NOMO-1 treated with DMSO at 0.1 percent for 48 hours (cell line): Measurements from ENCODE around the gene NFKB2.

Source experiments
- DNase-seq: peaks from one replicate; lab custom pipeline; 2025; ENCODE audit not compliant: unreplicated experiment; lab: John Stamatoyannopoulos, UW

The NFKB2 gene

DNA sequence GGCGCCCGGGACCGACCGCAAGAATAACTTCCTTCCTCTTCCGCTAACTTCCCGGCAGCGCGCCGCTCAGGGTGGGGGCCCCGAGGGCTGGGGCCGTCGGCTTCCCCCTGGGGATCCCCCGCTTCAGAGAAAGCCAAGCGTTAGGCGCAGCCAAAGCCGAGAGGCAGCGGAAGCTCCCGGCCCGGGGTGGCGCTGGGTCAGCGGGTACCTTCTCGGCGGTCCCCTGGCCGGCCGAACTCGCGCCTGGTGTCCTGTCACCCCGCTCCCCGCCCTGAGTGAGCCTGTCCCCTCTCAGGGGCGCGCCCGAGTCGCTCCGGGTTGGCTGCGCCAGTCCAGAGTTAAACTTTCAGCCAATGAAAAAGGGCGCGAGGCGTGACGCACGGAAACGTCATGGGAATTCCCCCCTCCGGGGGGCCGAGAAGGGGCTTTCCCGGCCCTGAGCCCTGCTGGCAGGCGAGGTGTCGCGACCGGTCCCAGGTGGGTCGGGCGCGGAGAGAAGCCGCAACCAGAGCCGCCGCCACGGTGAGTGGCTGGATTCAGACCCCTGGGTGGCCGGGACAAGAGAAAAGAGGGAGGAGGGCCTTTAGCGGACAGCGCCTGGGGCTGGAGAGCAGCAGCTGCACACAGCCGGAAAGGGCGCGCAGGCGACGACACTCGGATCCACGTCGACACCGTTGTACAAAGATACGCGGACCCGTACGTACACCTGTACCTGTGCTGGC is 1.3 kb upstream of the NFKB2 start:
- DNase-seq = peak; percentile 88

DNA sequence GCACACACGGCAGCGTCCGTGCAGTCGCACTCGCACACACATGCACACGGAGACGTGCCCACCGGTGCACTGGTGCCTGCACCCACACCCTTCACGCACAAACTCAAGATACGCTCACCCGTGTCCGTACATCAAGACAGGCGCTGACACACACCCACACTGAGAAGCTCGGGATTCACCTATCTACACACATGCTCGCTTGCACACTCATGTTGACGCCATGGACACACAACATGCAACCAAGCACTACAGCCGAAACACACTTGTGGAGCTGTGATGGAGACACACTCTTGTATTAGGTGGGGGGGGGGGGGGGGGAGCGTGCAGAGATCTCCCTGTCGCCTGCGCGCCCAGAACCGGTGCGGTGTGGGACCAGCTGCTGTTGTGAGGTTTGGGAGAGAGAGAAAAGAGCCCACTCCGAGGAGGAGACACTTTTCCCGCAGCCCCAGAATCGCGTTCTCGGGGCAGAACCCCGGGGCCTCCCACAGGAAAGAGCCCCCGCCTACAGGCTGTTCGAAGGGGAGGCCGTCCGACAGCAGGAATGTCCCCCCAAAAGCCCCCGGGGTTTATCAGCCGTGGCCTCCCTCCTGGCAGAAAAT is 605 bp upstream of the NFKB2 start:
- no peak for DNase-seq

DNA sequence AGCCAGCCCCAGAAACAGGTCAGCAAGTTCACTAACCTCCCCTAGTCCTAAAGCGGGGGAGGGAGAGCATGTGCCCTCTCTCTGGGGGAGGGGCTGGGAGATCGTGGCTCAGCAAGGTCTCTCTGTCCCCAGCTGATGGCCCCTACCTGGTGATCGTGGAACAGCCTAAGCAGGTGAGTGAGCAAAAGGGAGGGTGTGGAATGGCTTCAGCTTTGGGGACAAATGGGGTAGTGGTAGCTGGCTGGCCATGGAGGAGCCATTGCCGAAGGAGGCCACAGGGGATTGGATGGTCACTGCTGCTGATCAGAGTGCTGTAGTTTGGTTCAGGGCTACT is 779 bp downstream of the NFKB2 start:
- no peak for DNase-seq

DNA sequence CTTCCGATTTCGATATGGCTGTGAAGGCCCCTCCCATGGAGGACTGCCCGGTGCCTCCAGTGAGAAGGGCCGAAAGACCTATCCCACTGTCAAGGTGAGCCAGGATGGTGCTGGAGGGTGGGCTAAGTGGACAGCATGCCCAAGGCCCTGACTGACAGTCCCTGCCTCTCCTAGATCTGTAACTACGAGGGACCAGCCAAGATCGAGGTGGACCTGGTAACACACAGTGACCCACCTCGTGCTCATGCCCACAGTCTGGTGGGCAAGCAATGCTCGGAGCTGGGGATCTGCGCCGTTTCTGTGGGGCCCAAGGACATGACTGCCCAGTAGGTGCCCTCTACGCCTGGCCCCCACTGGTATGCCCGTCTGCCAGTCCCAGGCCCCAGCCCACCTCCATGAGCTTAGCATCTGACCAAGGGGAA is 1.2 kb downstream of the NFKB2 start:
- no peak for DNase-seq

DNA sequence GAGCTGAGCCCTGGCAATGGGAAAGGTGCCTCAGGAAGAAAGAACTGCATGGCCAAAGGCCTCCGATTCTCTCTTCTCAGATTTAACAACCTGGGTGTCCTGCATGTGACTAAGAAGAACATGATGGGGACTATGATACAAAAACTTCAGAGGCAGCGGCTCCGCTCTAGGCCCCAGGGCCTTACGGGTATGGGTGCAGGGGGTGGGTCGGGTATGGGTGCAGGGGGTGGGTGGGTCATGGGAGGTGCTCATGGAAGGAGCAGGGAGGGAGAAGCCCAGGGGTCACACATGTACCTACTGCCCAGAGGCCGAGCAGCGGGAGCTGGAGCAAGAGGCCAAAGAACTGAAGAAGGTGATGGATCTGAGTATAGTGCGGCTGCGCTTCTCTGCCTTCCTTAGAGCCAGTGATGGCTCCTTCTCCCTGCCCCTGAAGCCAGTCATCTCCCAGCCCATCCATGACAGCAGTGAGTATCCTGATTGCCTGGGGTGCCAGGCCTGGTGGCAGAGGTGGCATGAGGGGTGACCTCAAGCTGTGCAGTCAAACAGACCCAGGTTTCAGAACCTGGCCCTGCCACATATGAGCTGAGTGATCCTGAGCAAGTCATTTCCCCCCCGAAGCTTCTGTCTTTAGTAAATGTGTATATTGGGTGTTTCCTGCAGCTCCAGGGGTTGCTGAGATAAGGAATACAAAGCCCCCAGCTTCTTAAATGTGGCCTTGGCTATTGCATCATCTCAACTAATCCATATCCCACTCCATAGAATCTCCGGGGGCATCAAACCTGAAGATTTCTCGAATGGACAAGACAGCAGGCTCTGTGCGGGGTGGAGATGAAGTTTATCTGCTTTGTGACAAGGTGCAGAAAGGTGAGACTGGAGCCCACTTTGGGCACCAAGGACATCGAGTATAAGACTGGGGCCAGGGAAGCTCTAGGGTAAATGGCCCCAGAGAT is 2.0 kb downstream of the NFKB2 start:
- DNase-seq = no peak

DNA sequence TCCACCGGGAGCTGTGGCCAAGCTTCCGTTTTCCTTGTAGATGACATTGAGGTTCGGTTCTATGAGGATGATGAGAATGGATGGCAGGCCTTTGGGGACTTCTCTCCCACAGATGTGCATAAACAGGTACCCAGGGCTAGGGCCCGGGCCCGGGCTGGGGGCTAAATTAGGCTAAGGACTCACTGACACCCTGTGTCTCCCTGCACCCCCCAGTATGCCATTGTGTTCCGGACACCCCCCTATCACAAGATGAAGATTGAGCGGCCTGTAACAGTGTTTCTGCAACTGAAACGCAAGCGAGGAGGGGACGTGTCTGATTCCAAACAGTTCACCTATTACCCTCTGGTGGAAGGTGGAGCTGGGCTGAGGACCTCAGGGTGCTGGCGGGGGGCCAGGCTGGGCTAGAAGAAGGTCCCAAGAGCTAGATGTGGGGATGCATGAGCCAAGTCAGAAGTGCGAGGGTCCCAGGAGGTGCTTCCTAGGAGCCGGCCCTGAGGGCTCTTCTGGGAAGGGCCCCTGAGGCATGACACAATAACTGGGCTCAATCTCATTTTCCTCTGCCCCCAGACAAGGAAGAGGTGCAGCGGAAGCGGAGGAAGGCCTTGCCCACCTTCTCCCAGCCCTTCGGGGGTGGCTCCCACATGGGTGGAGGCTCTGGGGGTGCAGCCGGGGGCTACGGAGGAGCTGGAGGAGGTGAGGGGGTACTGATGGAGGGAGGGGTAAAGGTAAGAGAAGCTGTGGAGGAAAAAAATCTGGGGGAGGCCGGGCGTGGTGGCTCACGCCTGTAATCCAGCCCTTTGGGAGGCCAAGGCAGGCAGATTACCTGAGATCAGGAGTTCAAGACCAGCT is 2.9 kb downstream of the NFKB2 start:
- no peak for DNase-seq

DNA sequence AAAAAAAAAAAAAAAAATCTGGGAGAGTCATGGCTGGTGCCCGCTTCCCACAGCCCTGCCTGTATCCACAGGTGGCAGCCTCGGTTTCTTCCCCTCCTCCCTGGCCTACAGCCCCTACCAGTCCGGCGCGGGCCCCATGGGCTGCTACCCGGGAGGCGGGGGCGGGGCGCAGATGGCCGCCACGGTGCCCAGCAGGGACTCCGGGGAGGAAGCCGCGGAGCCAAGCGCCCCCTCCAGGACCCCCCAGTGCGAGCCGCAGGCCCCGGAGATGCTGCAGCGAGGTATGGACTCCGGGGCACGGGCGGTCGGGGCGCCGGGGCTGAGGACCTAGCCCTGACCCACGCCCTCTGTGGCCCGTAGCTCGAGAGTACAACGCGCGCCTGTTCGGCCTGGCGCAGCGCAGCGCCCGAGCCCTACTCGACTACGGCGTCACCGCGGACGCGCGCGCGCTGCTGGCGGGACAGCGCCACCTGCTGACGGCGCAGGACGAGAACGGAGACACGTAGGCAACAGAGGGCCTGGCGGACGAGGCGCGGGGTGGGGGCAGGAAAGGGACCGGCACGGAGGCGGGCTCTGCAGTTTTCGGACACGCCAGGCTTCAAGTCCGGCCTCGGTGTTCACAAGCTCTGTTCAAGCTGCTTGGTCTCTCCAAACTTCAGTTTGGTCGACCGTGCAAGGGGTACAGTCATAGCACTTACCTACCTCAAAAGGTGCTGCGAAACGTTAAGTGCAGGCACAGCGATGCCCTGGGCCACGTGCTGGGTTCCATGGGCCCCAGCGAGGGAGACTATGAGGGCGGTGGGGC is 3.9 kb downstream of the NFKB2 start:
- DNase-seq = peak; percentile 84

DNA sequence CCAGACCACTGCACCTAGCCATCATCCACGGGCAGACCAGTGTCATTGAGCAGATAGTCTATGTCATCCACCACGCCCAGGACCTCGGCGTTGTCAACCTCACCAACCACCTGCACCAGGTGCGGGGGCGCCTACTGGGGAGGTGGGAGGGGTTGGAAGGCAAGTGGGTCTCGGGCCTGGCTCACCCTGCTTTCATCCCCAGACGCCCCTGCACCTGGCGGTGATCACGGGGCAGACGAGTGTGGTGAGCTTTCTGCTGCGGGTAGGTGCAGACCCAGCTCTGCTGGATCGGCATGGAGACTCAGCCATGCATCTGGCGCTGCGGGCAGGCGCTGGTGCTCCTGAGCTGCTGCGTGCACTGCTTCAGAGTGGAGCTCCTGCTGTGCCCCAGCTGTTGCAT is 4.6 kb downstream of the NFKB2 start:
- DNase-seq = no peak

DNA sequence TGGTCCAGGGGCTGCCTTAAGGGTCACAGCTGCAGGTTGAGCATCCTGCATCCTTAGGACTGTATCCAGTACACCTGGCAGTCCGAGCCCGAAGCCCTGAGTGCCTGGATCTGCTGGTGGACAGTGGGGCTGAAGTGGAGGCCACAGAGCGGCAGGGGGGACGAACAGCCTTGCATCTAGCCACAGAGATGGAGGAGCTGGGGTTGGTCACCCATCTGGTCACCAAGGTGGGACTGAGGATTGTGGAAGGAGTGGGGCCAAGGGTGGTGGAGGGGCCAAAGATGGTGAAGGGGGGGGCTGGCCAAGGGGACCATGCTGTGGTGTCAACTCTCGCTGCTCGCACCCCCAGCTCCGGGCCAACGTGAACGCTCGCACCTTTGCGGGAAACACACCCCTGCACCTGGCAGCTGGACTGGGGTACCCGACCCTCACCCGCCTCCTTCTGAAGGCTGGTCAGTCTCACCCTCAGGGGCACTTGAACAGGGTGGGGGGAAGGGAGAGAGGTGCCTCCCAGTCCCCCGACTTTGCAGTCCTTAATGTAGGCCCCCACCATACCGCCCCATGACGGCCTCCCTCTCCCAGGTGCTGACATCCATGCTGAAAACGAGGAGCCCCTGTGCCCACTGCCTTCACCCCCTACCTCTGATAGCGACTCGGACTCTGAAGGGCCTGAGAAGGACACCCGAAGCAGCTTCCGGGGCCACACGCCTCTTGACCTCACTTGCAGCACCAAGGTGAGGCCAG is 5.3 kb downstream of the NFKB2 start:
- no peak for DNase-seq

DNA sequence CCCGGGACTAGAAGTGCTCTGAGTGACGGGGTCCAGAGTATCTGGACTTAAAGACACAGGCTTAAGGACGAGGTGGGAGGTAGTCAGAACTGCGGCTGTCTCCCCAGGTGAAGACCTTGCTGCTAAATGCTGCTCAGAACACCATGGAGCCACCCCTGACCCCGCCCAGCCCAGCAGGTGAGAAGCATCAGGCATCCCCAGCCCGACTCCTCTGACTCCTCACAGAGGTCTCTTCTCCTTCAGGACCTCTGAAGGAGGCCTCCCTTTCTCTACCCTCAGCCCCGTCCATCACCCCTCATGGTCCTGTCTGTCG is 5.8 kb downstream of the NFKB2 start:
- no peak for DNase-seq

DNA sequence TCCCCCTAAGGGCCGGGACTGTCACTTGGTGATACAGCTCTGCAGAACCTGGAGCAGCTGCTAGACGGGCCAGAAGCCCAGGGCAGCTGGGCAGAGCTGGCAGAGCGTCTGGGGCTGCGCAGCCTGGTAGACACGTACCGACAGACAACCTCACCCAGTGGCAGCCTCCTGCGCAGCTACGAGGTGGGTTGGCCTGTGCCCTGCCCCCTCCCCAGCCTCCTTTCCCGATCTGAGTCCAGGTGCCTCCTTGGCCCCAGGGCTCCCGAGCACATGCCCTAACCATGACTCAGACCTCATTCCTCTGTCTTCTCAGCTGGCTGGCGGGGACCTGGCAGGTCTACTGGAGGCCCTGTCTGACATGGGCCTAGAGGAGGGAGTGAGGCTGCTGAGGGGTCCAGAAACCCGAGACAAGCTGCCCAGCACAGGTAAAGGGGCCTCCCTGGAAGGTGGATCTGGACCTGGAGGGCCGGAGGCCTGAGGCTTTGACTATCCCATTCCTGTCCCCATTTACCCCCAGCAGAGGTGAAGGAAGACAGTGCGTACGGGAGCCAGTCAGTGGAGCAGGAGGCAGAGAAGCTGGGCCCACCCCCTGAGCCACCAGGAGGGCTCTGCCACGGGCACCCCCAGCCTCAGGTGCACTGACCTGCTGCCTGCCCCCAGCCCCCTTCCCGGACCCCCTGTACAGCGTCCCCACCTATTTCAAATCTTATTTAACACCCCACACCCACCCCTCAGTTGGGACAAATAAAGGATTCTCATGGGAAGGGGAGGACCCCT is 6.4 kb downstream of the NFKB2 start:
- no peak for DNase-seq

DNA sequence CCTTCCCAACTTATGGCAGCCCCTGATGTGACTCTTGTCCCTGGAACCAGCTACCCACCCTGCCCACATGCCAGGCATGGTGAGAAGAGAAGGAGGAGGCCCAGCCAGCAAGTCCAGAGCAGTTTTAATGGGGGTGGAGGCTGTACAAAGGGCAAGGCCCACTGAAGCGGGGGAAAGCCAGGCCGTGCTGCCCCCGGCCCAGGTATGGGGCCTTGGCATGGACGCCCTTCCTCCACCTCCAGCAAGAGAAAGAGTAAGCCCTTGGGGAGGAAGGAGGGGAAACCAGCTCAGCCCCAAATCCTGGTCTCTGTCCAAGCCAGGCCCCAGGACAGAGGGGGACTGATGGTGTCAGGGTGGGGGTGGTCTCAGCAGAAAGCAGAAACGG is 7.0 kb downstream of the NFKB2 start:
- DNase-seq = no peak

DNA sequence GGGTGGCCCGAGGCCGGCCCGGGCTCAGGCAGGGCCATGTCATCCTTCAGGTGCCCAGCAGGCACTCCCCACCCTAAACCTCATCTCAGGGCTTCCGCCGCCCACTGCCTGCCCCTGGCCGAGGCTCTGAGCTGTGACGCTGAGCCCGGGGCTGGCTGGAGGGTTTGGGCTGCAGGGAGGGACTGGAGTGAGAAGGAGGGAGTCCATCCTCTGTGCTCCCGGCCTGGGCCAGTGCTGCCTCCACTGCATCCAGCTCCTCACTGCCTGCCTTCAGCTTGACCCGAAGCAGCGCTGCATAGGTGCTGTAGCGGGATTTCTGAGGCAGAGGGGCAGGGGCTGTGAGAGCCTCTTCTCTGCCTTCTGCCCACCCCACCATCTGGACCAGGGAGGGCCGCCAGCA is 7.6 kb downstream of the NFKB2 start:
- no peak for DNase-seq

DNA sequence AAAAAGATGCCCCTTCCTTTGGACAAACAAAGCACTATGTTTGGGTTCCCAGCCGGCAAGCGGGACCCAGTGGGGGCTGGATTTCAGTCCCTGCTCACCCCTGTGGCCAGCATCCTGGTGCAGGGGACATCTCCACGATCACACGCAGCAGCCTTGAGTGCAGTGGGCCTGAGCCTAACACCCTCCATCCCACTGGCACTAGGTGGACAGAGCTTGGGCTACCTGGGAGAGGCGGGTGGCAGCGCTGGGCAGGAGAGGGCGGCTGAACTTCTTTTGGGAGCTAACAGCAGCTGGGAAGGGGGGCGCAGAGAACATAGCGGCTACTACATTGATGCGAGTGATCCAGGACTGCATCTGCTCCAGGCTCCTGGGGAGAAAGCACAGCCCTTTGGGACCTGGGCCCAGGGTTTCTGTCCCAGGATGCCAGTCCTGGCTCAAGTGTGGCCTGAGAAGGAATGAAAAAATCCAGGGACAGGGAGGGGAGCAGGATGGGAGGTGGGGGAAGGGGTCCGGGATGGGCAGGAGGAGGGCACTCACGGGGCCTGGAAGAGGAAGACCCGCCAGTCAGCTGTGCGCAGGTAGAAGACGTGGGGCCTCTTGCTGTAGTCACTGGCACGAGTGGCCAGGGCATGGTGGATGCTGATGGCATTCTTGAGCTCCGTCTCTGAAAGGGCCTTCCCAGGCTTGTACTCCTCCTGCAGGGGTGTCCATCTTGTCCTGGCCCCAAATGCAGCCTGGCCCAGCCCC is 9.0 kb downstream of the NFKB2 start:
- DNase-seq = no peak

DNA sequence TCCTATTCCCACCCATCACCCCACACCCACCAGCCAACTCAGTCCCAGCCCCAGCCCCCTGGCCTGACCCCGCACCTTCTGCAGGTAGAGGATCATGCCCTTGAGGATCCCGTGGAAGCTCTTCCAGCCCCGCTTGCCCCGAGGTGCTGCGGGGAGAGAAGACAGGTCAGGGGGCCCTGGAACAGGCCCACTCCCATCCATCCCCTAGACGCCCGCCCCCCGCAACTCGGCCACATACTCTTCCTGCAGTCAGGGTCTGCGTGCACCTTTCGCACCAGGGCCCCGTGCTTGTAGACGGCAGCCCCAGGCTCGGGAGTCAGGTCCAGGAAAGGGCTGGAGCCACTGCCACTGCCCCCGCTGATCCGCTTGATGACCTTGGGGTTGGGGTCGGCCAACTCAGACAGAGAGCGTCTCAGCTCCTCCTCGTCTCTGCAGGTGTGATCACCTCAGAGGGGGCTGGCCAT is 9.6 kb downstream of the NFKB2 start:
- DNase-seq = no peak

DNA sequence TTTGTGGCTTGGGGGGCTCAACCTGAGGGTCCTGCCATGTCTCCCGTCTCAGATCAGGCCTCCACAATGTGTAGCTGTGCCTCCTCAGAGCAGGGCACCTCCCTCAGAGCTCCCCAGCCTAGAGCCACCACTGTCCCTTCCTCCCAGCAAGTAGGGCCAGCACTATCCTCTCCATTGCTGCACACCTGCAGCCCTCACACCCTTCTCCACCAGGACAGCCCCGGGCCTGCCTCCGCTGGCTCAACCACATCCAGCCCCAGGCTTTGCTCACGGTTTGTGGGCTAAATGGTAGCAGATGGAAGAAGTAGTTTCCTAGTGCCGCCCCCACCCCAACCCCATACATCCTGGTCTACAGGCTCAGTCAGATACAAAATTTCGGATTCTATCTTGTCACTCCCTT is 10.1 kb downstream of the NFKB2 start:
- no peak for DNase-seq

DNA sequence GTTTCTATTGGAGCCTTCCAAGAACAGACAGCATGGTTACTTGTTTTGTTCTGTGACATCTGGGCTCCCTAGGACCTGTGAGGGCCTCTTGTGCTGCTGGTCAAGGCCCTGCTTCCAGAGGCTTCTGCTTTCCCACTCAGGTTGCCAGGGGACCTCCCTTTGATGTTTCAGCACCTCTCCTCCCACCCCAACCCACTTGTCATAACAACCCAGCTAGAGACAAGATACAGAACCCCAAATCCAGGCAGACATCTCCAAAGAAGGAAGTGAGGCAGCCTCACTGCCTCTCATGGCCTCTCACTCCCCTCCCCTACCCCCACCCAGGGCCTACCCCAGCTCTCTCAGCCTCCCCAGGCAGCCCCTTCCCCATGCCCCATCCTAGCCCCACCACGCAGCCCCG is 11.3 kb downstream of the NFKB2 start:
- no peak for DNase-seq

DNA sequence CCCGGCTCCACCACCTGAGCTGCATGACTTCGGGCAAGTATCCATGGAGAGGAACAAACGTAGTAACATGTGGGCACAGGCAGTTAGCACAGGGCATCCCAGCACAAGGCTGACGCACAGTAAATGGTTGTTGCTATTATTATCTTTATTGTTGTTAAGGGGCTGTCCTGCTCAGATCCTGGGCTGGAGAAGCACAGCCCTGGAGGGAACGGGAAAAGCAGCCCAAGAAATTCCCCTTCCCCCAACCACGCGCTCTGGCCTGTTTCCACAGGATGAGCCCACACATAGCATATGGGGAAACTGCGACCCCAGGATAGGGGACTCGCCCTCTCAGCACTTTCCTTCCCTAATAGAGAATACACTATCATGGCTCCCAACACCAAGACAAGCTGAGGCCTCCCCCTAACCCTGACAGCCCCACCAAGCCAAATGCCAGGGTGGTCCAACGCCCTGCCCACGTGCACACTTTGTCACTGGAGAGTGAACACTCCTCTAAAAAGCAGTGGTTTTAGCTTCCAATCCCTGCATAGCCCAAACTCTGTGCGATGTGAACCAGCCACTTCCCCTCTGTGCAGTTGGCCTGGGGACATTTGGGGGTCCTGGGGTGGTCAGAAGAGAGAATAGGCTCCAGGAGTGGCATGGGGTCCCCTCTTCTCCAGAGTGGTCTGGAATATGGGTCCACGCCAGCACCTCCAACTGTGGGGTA is 12.1 kb downstream of the NFKB2 start:
- DNase-seq = no peak
